Omental fat pad (tissue), 4 donors: ENCODE results near the gene LFNG. TPM values are rescaled to one million over a fixed set of nuclear protein-coding genes. Genes with fewer than 3 reads are reported as not detected.

Experiments
- ATAC-seq: fragments of 150-250 bp; one replicate; pipeline ENCODE4 v1.9.1; 2016; ENCODE audit warnings: mild to moderate bottlenecking, moderate library complexity; ENCODE audit not compliant: low FRiP score
- DNase-seq: peaks from one replicate; pipeline ENCODE4 v3.0.0-alpha.2; 2019; ENCODE audit warnings: low spot score
- total RNA-seq, 4 donors: library from RNA; depleted of rRNA; stranded (reverse); fragments of >200 nt; gene quantifications; one replicate each; pipeline ENCODE4 v1.1.0, GENCODE V29; 2016
- TF ChIP-seq, protein P1 (sequence below), 3 donors: fragments of 450-650 bp; IDR thresholded peaks; one replicate each; pipeline ENCODE4 v1.5.1; 2016 to 2017; ENCODE audit warnings: antibody characterized with exemption in 3 of 3, mild to moderate bottlenecking in 3 of 3, moderate library complexity in 2 of 3

The LFNG gene
- total RNA-seq, 4 donors from 2014 or later, result 4.7 to 25.9 (median 21.6) TPM

DNA sequence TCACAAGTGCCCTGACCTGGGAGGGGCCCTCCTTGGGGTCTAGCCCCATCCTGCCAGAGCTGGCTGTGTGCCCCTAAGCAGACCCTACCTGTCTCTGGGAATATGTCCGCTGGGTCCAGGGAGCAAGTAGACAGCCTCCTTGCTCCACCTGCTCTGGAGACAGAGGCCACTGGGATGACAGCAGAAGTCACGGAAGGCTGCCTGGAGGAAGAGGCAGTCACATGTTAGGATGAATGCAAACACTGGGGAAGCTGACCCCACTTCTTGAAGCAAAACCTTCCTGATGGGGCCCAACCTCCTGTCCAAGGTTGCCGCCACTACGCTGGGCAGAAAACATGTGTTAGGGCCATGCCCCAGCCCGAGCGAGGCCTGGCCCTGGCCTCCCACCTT lies 11.7 kb upstream of the LFNG start:
- TF ChIP-seq, protein P1, sequence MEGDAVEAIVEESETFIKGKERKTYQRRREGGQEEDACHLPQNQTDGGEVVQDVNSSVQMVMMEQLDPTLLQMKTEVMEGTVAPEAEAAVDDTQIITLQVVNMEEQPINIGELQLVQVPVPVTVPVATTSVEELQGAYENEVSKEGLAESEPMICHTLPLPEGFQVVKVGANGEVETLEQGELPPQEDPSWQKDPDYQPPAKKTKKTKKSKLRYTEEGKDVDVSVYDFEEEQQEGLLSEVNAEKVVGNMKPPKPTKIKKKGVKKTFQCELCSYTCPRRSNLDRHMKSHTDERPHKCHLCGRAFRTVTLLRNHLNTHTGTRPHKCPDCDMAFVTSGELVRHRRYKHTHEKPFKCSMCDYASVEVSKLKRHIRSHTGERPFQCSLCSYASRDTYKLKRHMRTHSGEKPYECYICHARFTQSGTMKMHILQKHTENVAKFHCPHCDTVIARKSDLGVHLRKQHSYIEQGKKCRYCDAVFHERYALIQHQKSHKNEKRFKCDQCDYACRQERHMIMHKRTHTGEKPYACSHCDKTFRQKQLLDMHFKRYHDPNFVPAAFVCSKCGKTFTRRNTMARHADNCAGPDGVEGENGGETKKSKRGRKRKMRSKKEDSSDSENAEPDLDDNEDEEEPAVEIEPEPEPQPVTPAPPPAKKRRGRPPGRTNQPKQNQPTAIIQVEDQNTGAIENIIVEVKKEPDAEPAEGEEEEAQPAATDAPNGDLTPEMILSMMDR (IDR thresholded peaks at IDR 0.05), result no peak
- DNase-seq (no peak), ATAC-seq (no peak)

- TF ChIP-seq, protein P1 (IDR thresholded peaks at IDR 0.05), result no peak
- no peak for ATAC-seq
- DNase-seq, result no peak
Observed at GRCh38 chr7:2508327-2509215, 11.0 kb upstream of the LFNG start.

DNA sequence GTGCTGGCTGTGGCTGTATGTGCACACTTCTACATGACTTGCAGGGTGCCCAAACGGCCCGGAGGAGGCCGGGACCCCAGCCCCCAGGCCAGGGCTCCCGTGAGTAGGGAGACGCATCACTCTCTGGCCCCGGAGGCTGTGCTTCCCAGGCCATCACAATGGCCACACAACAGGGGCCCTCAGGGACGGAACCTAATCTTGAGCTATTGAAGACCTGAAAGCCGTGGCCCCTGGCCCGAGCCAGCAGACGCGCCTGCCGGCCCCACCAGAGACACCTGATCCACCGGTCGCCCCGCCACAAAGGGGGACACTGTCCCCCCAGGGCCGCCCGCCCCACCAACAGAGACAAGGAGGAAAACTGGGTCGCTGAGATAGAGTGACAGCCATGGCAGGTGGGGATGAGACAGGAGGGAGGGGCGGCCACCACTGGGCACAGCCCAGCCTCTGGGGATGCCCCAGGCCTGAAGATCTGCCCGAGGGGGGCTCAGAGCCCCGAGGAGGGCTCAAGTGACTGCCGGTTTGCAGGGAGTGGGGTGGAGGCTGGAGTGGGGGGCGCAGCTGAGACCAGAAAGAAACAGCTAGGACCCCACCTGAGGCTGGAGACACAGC lies 10.2 kb upstream of the LFNG start:
- ATAC-seq (no peak), DNase-seq (no peak)
- TF ChIP-seq, protein P1 (IDR thresholded peaks at IDR 0.05), result no peak

GRCh38 chr7:2510130-2510776 lies 9.3 kb upstream of the LFNG start:
- ATAC-seq (no peak), DNase-seq (no peak)

GRCh38 chr7:2510909-2511768 lies 8.4 kb upstream of the LFNG start:
- TF ChIP-seq, protein P1 (IDR thresholded peaks at IDR 0.05), result no peak
- DNase-seq, result no peak
- no peak for ATAC-seq

More at GRCh38 chr7:2510130-2510776, 9.3 kb upstream of the LFNG start:
- TF ChIP-seq, protein P1 (IDR thresholded peaks at IDR 0.05), result no peak

DNA sequence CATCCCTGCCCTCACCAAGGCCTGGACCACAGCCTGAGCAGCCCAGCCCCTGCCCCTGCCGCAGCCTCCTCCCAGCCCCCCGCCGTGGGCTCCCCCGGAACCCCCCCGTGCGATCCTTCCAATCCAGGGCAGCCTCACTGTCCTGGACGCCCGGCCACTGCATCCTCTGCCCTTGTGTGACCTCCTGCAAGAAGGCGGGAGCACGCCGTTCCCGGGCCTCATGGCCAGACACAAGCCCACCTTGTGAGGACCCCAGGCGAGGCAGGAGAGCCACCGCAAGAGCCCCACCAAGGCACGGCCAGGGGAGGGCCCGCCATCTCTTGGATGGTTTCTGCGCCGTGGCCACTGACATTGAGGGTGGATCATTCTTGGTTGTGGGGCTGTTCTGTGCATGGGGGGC lies 7.8 kb upstream of the LFNG start:
- ATAC-seq (no peak), DNase-seq (no peak)
- TF ChIP-seq, protein P1 (IDR thresholded peaks at IDR 0.05), result no peak
